Upper lobe of left lung (tissue), 4 donors: ENCODE results near the gene SLC5A4.

Source experiments
- EP300 ChIP-seq, 4 donors: sonication (generic); formaldehyde crosslinking; IDR thresholded peaks; one replicate each; pipeline ENCODE4 v1.5.1; 2017; ENCODE audit warnings: antibody characterized with exemption in 4 of 4, control low read depth in 2 of 4
- POLR2A ChIP-seq, 4 donors: fragments of 450-650 bp; IDR thresholded peaks; one replicate each; pipeline ENCODE4 v1.5.1; 2016 to 2017; ENCODE audit warnings: antibody characterized with exemption in 4 of 4, mild to moderate bottlenecking in 2 of 4
- POLR2AphosphoS5 ChIP-seq, 2 donors: sonication (generic); formaldehyde crosslinking; IDR thresholded peaks; one replicate each; pipeline ENCODE4 v1.5.1; 2017; ENCODE audit warnings: antibody characterized with exemption in 2 of 2

DNA sequence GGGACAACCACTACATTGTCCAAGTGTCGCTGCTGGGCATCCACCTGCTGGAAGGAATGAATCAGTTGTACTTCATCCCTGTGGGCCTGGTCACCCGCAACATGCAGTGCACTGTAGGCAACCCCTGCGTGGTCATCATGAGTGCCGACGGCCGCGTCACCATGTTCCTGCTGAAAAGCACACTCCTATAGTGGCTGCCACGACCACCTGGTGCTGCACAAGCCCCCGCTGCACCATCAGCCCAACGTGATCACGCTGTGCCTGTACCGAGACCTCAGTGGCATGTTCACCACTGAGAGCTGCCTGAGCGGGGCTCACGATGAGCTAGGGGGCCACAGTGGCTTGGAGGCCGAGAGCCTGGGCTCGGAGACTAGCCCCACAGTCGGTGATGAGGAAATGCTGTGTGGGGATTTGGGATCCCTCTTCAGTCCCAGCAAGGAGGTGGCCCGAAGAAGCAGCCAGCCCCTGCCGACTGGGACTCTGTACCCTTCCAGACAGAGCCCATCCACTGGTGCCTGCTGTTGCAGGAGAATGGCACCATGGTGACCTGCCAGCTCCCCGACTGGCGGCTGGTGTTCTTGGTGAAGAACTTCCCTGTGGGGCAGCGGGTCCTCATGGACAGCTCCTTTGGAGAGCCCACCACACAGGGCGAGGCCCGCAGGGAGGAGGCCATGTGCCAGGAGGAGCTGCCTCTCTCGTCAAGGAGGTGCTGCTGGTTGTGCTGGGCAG lies 15.7 kb upstream of the SLC5A4 start:
- TF ChIP-seq POLR2AphosphoS5 (IDR thresholded peaks at IDR 0.05) (no peak), POLR2A (IDR thresholded peaks at IDR 0.05) (no peak), EP300 (IDR thresholded peaks at IDR 0.05) (no peak)
